ENCODE results near the gene QRICH2.

Gene QRICH2

GRCh38 chr17:76296889-76297288 lies 11.2 kb downstream of the QRICH2 start:
- Histone ChIP-seq H3K36me3 (ENCODE audit: control insufficient read depth, insufficient read depth, low read length) (peaks cover 5% of the 10 kb centered on the region; the same call in 1 of the 2 replicates), H3K27ac (ENCODE audit: low read depth, low read length) (no peak overlapping the region), H3K4me1 (ENCODE audit: control insufficient read depth, insufficient read depth, low read length) (no peaks in the 10 kb centered on the region), H3K4me3 (ENCODE audit: low read depth, low read length) (no peak overlapping the region), H3K27me3 (ENCODE audit: control insufficient read depth, insufficient read depth, low read length) (no peaks in the 10 kb centered on the region), H3K9ac (ENCODE audit: low read length) (no peak overlapping the region), H3K9me3 (ENCODE audit: control insufficient read depth, insufficient read depth, low read depth, low read length) (no peaks in the 10 kb centered on the region)

GRCh38 chr17:76296186-76296585 lies 11.9 kb downstream of the QRICH2 start:
- Histone ChIP-seq H3K27ac (ENCODE audit: low read depth, low read length) (no peak overlapping the region), H3K9me3 (ENCODE audit: control insufficient read depth, insufficient read depth, low read depth, low read length) (no peaks in the 10 kb centered on the region), H3K27me3 (ENCODE audit: control insufficient read depth, insufficient read depth, low read length) (no peaks in the 10 kb centered on the region), H3K4me1 (ENCODE audit: control insufficient read depth, insufficient read depth, low read length) (no peaks in the 10 kb centered on the region), H3K9ac (ENCODE audit: low read length) (no peak overlapping the region), H3K4me3 (ENCODE audit: low read depth, low read length) (no peak overlapping the region), H3K36me3 (ENCODE audit: control insufficient read depth, insufficient read depth, low read length) (peaks cover 9% of the 10 kb centered on the region; the same call in 1 of the 2 replicates)

GRCh38 chr17:76293106-76293505 lies 15.0 kb downstream of the QRICH2 start:
- Histone ChIP-seq H3K4me3 (ENCODE audit: low read depth, low read length) (no peak overlapping the region), H3K27me3 (ENCODE audit: control insufficient read depth, insufficient read depth, low read length) (no peaks in the 10 kb centered on the region), H3K9me3 (ENCODE audit: control insufficient read depth, insufficient read depth, low read depth, low read length) (no peaks in the 10 kb centered on the region), H3K27ac (ENCODE audit: low read depth, low read length) (no peak overlapping the region), H3K4me1 (ENCODE audit: control insufficient read depth, insufficient read depth, low read length) (no peaks in the 10 kb centered on the region), H3K9ac (ENCODE audit: low read length) (no peak overlapping the region), H3K36me3 (ENCODE audit: control insufficient read depth, insufficient read depth, low read length) (peaks cover 15% of the 10 kb centered on the region; the same call in 1 of the 2 replicates)

- H3K9me3 ChIP-seq (ENCODE audit: control insufficient read depth, insufficient read depth, low read depth, low read length) = no peaks in the 10 kb centered on the region
- peaks cover 15% of the 10 kb centered on the region; the same call in 1 of the 2 replicates for H3K36me3 ChIP-seq (ENCODE audit: control insufficient read depth, insufficient read depth, low read length)
- no peak overlapping the region for H3K27ac ChIP-seq (ENCODE audit: low read depth, low read length)
- H3K27me3 ChIP-seq (ENCODE audit: control insufficient read depth, insufficient read depth, low read length) = no peaks in the 10 kb centered on the region
- H3K4me1 ChIP-seq (ENCODE audit: control insufficient read depth, insufficient read depth, low read length) = no peaks in the 10 kb centered on the region
- no peak overlapping the region for H3K9ac ChIP-seq (ENCODE audit: low read length)
- H3K4me3 ChIP-seq (ENCODE audit: low read depth, low read length) = no peak overlapping the region
Measured at GRCh38 chr17:76292567-76292966, 15.5 kb downstream of the QRICH2 start.

DNA sequence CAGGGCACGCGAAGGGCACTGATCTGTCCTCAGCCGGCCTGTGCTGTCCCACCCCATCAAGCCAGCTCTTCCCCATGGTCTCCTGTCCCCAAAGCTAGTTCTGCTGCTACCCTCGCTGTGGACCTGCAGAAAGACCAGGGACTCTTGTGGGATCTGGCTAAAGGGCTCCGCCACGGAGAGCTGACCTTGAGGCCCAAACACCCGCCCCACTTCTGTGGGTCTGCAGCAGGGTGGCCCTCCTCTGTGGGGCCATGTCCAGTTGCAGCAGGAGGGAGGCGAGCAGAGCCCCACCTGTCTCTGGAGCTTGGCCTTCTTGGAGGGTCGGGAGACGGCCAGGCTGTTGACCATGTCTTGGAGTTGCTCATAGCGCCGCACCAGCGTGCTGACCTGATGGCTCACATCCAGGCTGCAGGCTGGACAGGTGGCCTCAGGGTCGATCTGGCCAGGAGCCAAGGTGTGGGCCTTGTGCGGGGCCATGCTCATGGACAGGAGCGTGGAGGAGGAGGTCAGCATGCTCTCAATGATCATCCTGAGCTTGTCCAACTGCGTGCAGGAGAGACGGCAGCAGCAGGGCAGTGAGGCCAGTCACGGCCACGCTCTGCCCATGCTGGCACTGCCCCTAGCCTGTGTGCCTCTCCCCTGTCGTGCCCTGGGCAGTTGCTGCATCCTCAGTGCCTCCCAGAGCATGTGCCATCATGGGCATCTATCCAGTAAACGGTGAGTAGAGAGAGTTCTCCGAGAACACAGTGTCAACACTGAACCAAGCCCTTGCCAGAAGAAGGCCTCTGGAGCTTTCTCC lies 26.3 kb downstream of the QRICH2 start:
- Histone ChIP-seq H3K27ac (ENCODE audit: low read depth, low read length) (no peak overlapping the region), H3K27me3 (ENCODE audit: control insufficient read depth, insufficient read depth, low read length) (no peaks in the 10 kb centered on the region), H3K9me3 (ENCODE audit: control insufficient read depth, insufficient read depth, low read depth, low read length) (no peaks in the 10 kb centered on the region), H3K4me3 (ENCODE audit: low read depth, low read length) (no peak overlapping the region), H3K4me1 (ENCODE audit: control insufficient read depth, insufficient read depth, low read length) (0 out of 2 replicates have a peak, but pooled peaks cover 4% of the 10 kb centered on the region), H3K36me3 (ENCODE audit: control insufficient read depth, insufficient read depth, low read length) (no peaks in the 10 kb centered on the region), H3K9ac (ENCODE audit: low read length) (no peak overlapping the region)

DNA sequence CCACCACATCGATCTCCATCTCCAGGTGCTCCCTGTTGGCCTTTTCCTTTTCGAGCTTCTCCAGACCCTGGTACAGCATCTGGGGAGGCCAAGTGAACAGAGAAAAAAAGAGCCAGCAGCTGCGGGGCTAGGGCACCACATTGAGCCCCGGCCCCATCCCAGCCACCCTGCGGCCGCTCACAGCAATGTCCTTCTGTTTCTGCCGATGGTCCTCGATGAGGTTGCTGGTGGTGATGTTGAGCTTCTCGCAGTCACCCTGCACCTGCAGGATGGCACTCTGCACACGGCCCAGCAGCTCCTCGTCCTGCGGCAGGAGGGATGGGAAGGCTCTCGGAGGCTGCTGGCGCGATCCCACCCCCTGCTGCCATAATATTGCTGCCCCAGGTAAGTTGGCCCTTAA lies 27.4 kb downstream of the QRICH2 start:
- H3K27ac ChIP-seq (ENCODE audit: low read depth, low read length) = no peak overlapping the region

GRCh38 chr17:76279742-76280287 lies 28.3 kb downstream of the QRICH2 start:
- no peak overlapping the region for H3K27ac ChIP-seq (ENCODE audit: low read depth, low read length)
- H3K36me3 ChIP-seq (ENCODE audit: control insufficient read depth, insufficient read depth, low read length) = no peaks in the 10 kb centered on the region
- no peak overlapping the region for H3K9ac ChIP-seq (ENCODE audit: low read length)
- H3K4me1 ChIP-seq (ENCODE audit: control insufficient read depth, insufficient read depth, low read length) = 0 out of 2 replicates have a peak, but pooled peaks cover 5% of the 10 kb centered on the region
- H3K27me3 ChIP-seq (ENCODE audit: control insufficient read depth, insufficient read depth, low read length) = no peaks in the 10 kb centered on the region
- no peaks in the 10 kb centered on the region for H3K9me3 ChIP-seq (ENCODE audit: control insufficient read depth, insufficient read depth, low read depth, low read length)
- no peak overlapping the region for H3K4me3 ChIP-seq (ENCODE audit: low read depth, low read length)

More for the DNA sequence above, 27.4 kb downstream of the QRICH2 start:
- no peaks in the 10 kb centered on the region for H3K27me3 ChIP-seq (ENCODE audit: control insufficient read depth, insufficient read depth, low read length)
- H3K36me3 ChIP-seq (ENCODE audit: control insufficient read depth, insufficient read depth, low read length) = no peaks in the 10 kb centered on the region
- H3K4me1 ChIP-seq (ENCODE audit: control insufficient read depth, insufficient read depth, low read length) = 0 out of 2 replicates have a peak, but pooled peaks cover 5% of the 10 kb centered on the region
- no peaks in the 10 kb centered on the region for H3K9me3 ChIP-seq (ENCODE audit: control insufficient read depth, insufficient read depth, low read depth, low read length)
- no peak overlapping the region for H3K4me3 ChIP-seq (ENCODE audit: low read depth, low read length)
- H3K9ac ChIP-seq (ENCODE audit: low read length) = no peak overlapping the region

- H3K27ac ChIP-seq (ENCODE audit: low read depth, low read length) = no peak overlapping the region
- H3K36me3 ChIP-seq (ENCODE audit: control insufficient read depth, insufficient read depth, low read length) = no peaks in the 10 kb centered on the region
- H3K27me3 ChIP-seq (ENCODE audit: control insufficient read depth, insufficient read depth, low read length) = no peaks in the 10 kb centered on the region
- no peak overlapping the region for H3K9ac ChIP-seq (ENCODE audit: low read length)
- H3K4me3 ChIP-seq (ENCODE audit: low read depth, low read length) = no peak overlapping the region
- 0 out of 2 replicates have a peak, but pooled peaks cover 5% of the 10 kb centered on the region for H3K4me1 ChIP-seq (ENCODE audit: control insufficient read depth, insufficient read depth, low read length)
- no peaks in the 10 kb centered on the region for H3K9me3 ChIP-seq (ENCODE audit: control insufficient read depth, insufficient read depth, low read depth, low read length)
Measured at GRCh38 chr17:76278952-76279741, 28.9 kb downstream of the QRICH2 start.

- H3K27ac ChIP-seq (ENCODE audit: low read depth, low read length) = no peak overlapping the region
Measured at GRCh38 chr17:76278268-76278908, 29.7 kb downstream of the QRICH2 start.

GRCh38 chr17:76277300-76278267 lies 30.5 kb downstream of the QRICH2 start:
- Histone ChIP-seq H3K4me3 (ENCODE audit: low read depth, low read length) (no peak overlapping the region), H3K36me3 (ENCODE audit: control insufficient read depth, insufficient read depth, low read length) (no peaks in the 10 kb centered on the region), H3K27ac (ENCODE audit: low read depth, low read length) (no peak overlapping the region), H3K4me1 (ENCODE audit: control insufficient read depth, insufficient read depth, low read length) (0 out of 2 replicates have a peak, but pooled peaks cover 5% of the 10 kb centered on the region), H3K9ac (ENCODE audit: low read length) (no peak overlapping the region), H3K27me3 (ENCODE audit: control insufficient read depth, insufficient read depth, low read length) (no peaks in the 10 kb centered on the region), H3K9me3 (ENCODE audit: control insufficient read depth, insufficient read depth, low read depth, low read length) (no peaks in the 10 kb centered on the region)

More at GRCh38 chr17:76278268-76278908, 29.7 kb downstream of the QRICH2 start:
- Histone ChIP-seq H3K27me3 (ENCODE audit: control insufficient read depth, insufficient read depth, low read length) (no peaks in the 10 kb centered on the region), H3K36me3 (ENCODE audit: control insufficient read depth, insufficient read depth, low read length) (no peaks in the 10 kb centered on the region), H3K4me1 (ENCODE audit: control insufficient read depth, insufficient read depth, low read length) (0 out of 2 replicates have a peak, but pooled peaks cover 5% of the 10 kb centered on the region), H3K4me3 (ENCODE audit: low read depth, low read length) (no peak overlapping the region), H3K9me3 (ENCODE audit: control insufficient read depth, insufficient read depth, low read depth, low read length) (no peaks in the 10 kb centered on the region), H3K9ac (ENCODE audit: low read length) (no peak overlapping the region)

Measured in HUES6 (cell line).